HuH-7 (cell line): ENCODE results near the gene SP3.
"Not testable (repeated sequence)": the region's sequence is repeated elsewhere in the genome, so short reads cannot be mapped to it uniquely, and the experiment has no call there.

Source experiments
- DNase-seq: peaks from one replicate; pipeline ENCODE4 v3.0.0; 2011; ENCODE audit warnings: low spot score

The SP3 gene

GRCh38 chr2:173889464-173889863 lies 75.7 kb downstream of the SP3 start:
- DNase-seq = not testable (repeated sequence)

GRCh38 chr2:173886613-173887012 lies 78.6 kb downstream of the SP3 start:
- no peak for DNase-seq

- peak; percentile 55 for DNase-seq
These were observed 81.0 kb downstream of the SP3 start for GRCh38 chr2:173884025-173884802.

GRCh38 chr2:173881886-173882285 lies 83.3 kb downstream of the SP3 start:
- DNase-seq = no peak

GRCh38 chr2:173881461-173881860 lies 83.7 kb downstream of the SP3 start:
- no peak for DNase-seq

- DNase-seq = no peak
These were observed 84.6 kb downstream of the SP3 start for GRCh38 chr2:173880561-173880960.

- no peak for DNase-seq
These were observed 88.2 kb downstream of the SP3 start for GRCh38 chr2:173876833-173877413.

GRCh38 chr2:173874894-173875237 lies 90.3 kb downstream of the SP3 start:
- no peak for DNase-seq

GRCh38 chr2:173874003-173874893 lies 90.9 kb downstream of the SP3 start:
- DNase-seq = no peak

GRCh38 chr2:173872714-173873113 lies 92.5 kb downstream of the SP3 start:
- no peak for DNase-seq

GRCh38 chr2:173869244-173870229 lies 95.6 kb downstream of the SP3 start:
- no peak for DNase-seq

GRCh38 chr2:173868406-173868805 lies 96.8 kb downstream of the SP3 start:
- no peak for DNase-seq

GRCh38 chr2:173866874-173867618 lies 98.1 kb downstream of the SP3 start:
- no peak for DNase-seq

GRCh38 chr2:173865971-173866873 lies 99.0 kb downstream of the SP3 start:
- DNase-seq = no peak

GRCh38 chr2:173862612-173863217 lies 102.5 kb downstream of the SP3 start:
- DNase-seq = no peak

- no peak for DNase-seq
These were observed 104.6 kb downstream of the SP3 start for GRCh38 chr2:173860566-173860965.

- no peak for DNase-seq
These were observed 105.1 kb downstream of the SP3 start for GRCh38 chr2:173860082-173860481.

- no peak for DNase-seq
These were observed 106.9 kb downstream of the SP3 start for GRCh38 chr2:173858291-173858731.
